ENCODE measurements around the gene PRXL2A. TPM values are rescaled to one million over a fixed set of nuclear protein-coding genes. Genes with fewer than 3 reads are reported as not detected.

PRXL2A gene
- total RNA-seq, 2 donors from 2014 or later = 42.8 to 81.2 TPM

- no peaks in the 10 kb centered on the region for H3K9me3 ChIP-seq
- H3K4me1 ChIP-seq = no peaks in the 10 kb centered on the region
- no peaks in the 10 kb centered on the region for H3K27me3 ChIP-seq
- no peak overlapping the region for H3K27ac ChIP-seq
- DNase-seq (ENCODE audit: low spot score) = no peak
- TF ChIP-seq CTCF (IDR thresholded peaks at IDR 0.05) = no peak
- no peaks in the 10 kb centered on the region for H3K36me3 ChIP-seq
- no peak overlapping the region for H3K4me3 ChIP-seq
Measured at GRCh38 chr10:80392250-80392649, 16.1 kb upstream of the PRXL2A start.

GRCh38 chr10:80394358-80394916 lies 13.9 kb upstream of the PRXL2A start:
- Histone ChIP-seq H3K27me3 (no peaks in the 10 kb centered on the region), H3K27ac (no peak overlapping the region), H3K9me3 (no peaks in the 10 kb centered on the region), H3K4me1 (no peaks in the 10 kb centered on the region), H3K4me3 (no peak overlapping the region), H3K36me3 (no peaks in the 10 kb centered on the region)
- no peak for DNase-seq (ENCODE audit: low spot score)
- TF ChIP-seq CTCF (IDR thresholded peaks at IDR 0.05) = no peak

- no peak for TF ChIP-seq CTCF (IDR thresholded peaks at IDR 0.05)
- Histone ChIP-seq H3K36me3 (no peaks in the 10 kb centered on the region), H3K9me3 (no peaks in the 10 kb centered on the region), H3K27me3 (no peaks in the 10 kb centered on the region), H3K4me1 (no peaks in the 10 kb centered on the region), H3K27ac (no peak overlapping the region), H3K4me3 (no peak overlapping the region)
- DNase-seq (ENCODE audit: low spot score) = no peak
Measured at GRCh38 chr10:80397014-80397413, 11.3 kb upstream of the PRXL2A start.

- Histone ChIP-seq H3K27me3 (no peaks in the 10 kb centered on the region), H3K27ac (no peak overlapping the region), H3K36me3 (no peaks in the 10 kb centered on the region), H3K4me3 (no peak overlapping the region), H3K9me3 (no peaks in the 10 kb centered on the region), H3K4me1 (no peaks in the 10 kb centered on the region)
- no peak for DNase-seq (ENCODE audit: low spot score)
- no peak for TF ChIP-seq CTCF (IDR thresholded peaks at IDR 0.05)
Measured at GRCh38 chr10:80400136-80400804, 8.1 kb upstream of the PRXL2A start.

- Histone ChIP-seq H3K4me3 (no peak overlapping the region), H3K9me3 (no peaks in the 10 kb centered on the region), H3K27me3 (no peaks in the 10 kb centered on the region), H3K36me3 (no peaks in the 10 kb centered on the region), H3K4me1 (peaks cover 0 to 21% of the 10 kb centered on the region in 2 donors), H3K27ac (no peak overlapping the region)
- no peak for TF ChIP-seq CTCF (IDR thresholded peaks at IDR 0.05)
- DNase-seq (ENCODE audit: low spot score) = no peak
Measured at GRCh38 chr10:80405035-80405434, 3.3 kb upstream of the PRXL2A start.

- Histone ChIP-seq H3K9me3 (no peaks in the 10 kb centered on the region), H3K36me3 (no peaks in the 10 kb centered on the region), H3K4me1 (peaks cover 0 to 27% of the 10 kb centered on the region in 2 donors), H3K4me3 (no peak overlapping the region), H3K27ac (no peak overlapping the region), H3K27me3 (no peaks in the 10 kb centered on the region)
- DNase-seq (ENCODE audit: low spot score) = no peak
- TF ChIP-seq CTCF (IDR thresholded peaks at IDR 0.05) = no peak
Measured at GRCh38 chr10:80405626-80406025, 2.7 kb upstream of the PRXL2A start.
